ENCODE results near the gene RNASE13.

- TF ChIP-seq CTCF (conservative IDR thresholded peaks at IDR 0.05; ENCODE audit: low read depth in 2 of 2) (no peak), JUNB (IDR thresholded peaks at IDR 0.05; ENCODE audit: unreplicated experiment) (no peak), EZH2 (IDR thresholded peaks at IDR 0.05; ENCODE audit: low read depth, unreplicated experiment) (no peak), POLR2AphosphoS5 (IDR thresholded peaks at IDR 0.05; ENCODE audit: low read depth) (no peak), CREB1 (CRISPR knock-in tag; IDR thresholded peaks at IDR 0.05; ENCODE audit: low read depth) (no peak), ETS1 (IDR thresholded peaks at IDR 0.05) (no peak), REST (IDR thresholded peaks at IDR 0.05; ENCODE audit: unreplicated experiment) (no peak), STAT1 (IDR thresholded peaks at IDR 0.05; ENCODE audit: unreplicated experiment) (no peak)
These were observed 14.7 kb upstream of the RNASE13 start for GRCh38 chr14:21049271-21049673.
